ENCODE data around the gene PNPLA8.
"Not testable (repeated sequence)": the region's sequence is repeated elsewhere in the genome, so short reads cannot be mapped to it uniquely, and the experiment has no call there.

Gene PNPLA8

GRCh38 chr7:108548141-108548896 is 22.4 kb upstream of the PNPLA8 start:
- DNase-seq; H3K27me3 ChIP-seq (ENCODE audit: control insufficient read depth in 1 of 2, insufficient read depth in 1 of 2, low read length in 2 of 2); H3K18ac ChIP-seq (ENCODE audit: low read depth in 1 of 2, low read length in 2 of 2); H2BK5ac ChIP-seq (ENCODE audit: low read depth, low read length, poor library complexity, severe bottlenecking); H4K8ac ChIP-seq (ENCODE audit: low read length); H3K4me1 ChIP-seq (ENCODE audit: control insufficient read depth, insufficient read depth, low read depth, low read length); H2BK15ac ChIP-seq (ENCODE audit: low read depth, poor library complexity, severe bottlenecking); H4K91ac ChIP-seq (ENCODE audit: low read length); H3K4me3 ChIP-seq (ENCODE audit: insufficient read depth in 1 of 2, low read depth in 1 of 2, low read length in 2 of 2); H2AK5ac ChIP-seq (ENCODE audit: low read length, severe bottlenecking); H3K4me2 ChIP-seq (ENCODE audit: low read length, poor library complexity, severe bottlenecking); H3K36me3 ChIP-seq (ENCODE audit: control insufficient read depth in 1 of 2, insufficient read depth in 2 of 2, low read depth in 1 of 2, low read length in 2 of 2); H3K9me3 ChIP-seq (ENCODE audit: control insufficient read depth, low read length); H3K9ac ChIP-seq (ENCODE audit: low read length); H2BK120ac ChIP-seq (ENCODE audit: low read depth, low read length); H3K14ac ChIP-seq (ENCODE audit: low read length in 2 of 2); H3K4ac ChIP-seq (ENCODE audit: low read depth in 1 of 2, low read length in 2 of 2); H3K27ac ChIP-seq (ENCODE audit: low read length, poor library complexity, severe bottlenecking); H2AFZ ChIP-seq (ENCODE audit: low read depth, low read length); H2BK12ac ChIP-seq (ENCODE audit: low read length in 2 of 2); H3K23ac ChIP-seq (ENCODE audit: low read length in 2 of 2); H3K79me1 ChIP-seq (replicated peaks; ENCODE audit: low read length, poor library complexity, severe bottlenecking): not testable (repeated sequence)
- WGBS: 86% methylated on average over 1 of the region's 2 CpGs

GRCh38 chr7:108541478-108541877 is 15.5 kb upstream of the PNPLA8 start:
- Histone ChIP-seq H3K14ac (ENCODE audit: low read length in 2 of 2) (no peak overlapping the region), H2BK15ac (ENCODE audit: low read depth, poor library complexity, severe bottlenecking) (no peak overlapping the region), H2AFZ (ENCODE audit: low read depth, low read length) (no peak overlapping the region), H3K27me3 (ENCODE audit: control insufficient read depth in 1 of 2, insufficient read depth in 1 of 2, low read length in 2 of 2) (no peaks in the 10 kb centered on the region), H3K4ac (ENCODE audit: low read depth in 1 of 2, low read length in 2 of 2) (no peak overlapping the region), H2AK5ac (ENCODE audit: low read length, severe bottlenecking) (no peak overlapping the region), H3K18ac (ENCODE audit: low read depth in 1 of 2, low read length in 2 of 2) (no peak overlapping the region), H2BK12ac (ENCODE audit: low read length in 2 of 2) (no peak overlapping the region), H4K91ac (ENCODE audit: low read length) (no peak overlapping the region), H2BK5ac (ENCODE audit: low read depth, low read length, poor library complexity, severe bottlenecking) (no peak overlapping the region), H3K36me3 (ENCODE audit: control insufficient read depth in 1 of 2, insufficient read depth in 2 of 2, low read depth in 1 of 2, low read length in 2 of 2) (no peaks in the 10 kb centered on the region), H4K8ac (ENCODE audit: low read length) (no peak overlapping the region), H3K4me1 (ENCODE audit: control insufficient read depth, insufficient read depth, low read depth, low read length) (no peaks in the 10 kb centered on the region), H3K9me3 (ENCODE audit: control insufficient read depth, low read length) (no peaks in the 10 kb centered on the region), H2BK120ac (ENCODE audit: low read depth, low read length) (no peak overlapping the region), H3K4me2 (ENCODE audit: low read length, poor library complexity, severe bottlenecking) (no peak overlapping the region), H3K9ac (ENCODE audit: low read length) (no peak overlapping the region), H3K79me1 (replicated peaks; ENCODE audit: low read length, poor library complexity, severe bottlenecking) (no peaks in the 10 kb centered on the region), H3K27ac (ENCODE audit: low read length, poor library complexity, severe bottlenecking) (no peak overlapping the region), H3K23ac (ENCODE audit: low read length in 2 of 2) (no peak overlapping the region), H3K4me3 (ENCODE audit: insufficient read depth in 1 of 2, low read depth in 1 of 2, low read length in 2 of 2) (no peak overlapping the region)
- no peak for DNase-seq
- WGBS: 40% methylated on average over 1 of the region's 2 CpGs

GRCh38 chr7:108538685-108539084 is 12.8 kb upstream of the PNPLA8 start:
- not testable (repeated sequence) for H4K91ac ChIP-seq (ENCODE audit: low read length); H3K9ac ChIP-seq (ENCODE audit: low read length); H2AFZ ChIP-seq (ENCODE audit: low read depth, low read length); H2AK5ac ChIP-seq (ENCODE audit: low read length, severe bottlenecking); H3K18ac ChIP-seq (ENCODE audit: low read depth in 1 of 2, low read length in 2 of 2); H3K27ac ChIP-seq (ENCODE audit: low read length, poor library complexity, severe bottlenecking); H3K23ac ChIP-seq (ENCODE audit: low read length in 2 of 2); H3K14ac ChIP-seq (ENCODE audit: low read length in 2 of 2); H3K4me1 ChIP-seq (ENCODE audit: control insufficient read depth, insufficient read depth, low read depth, low read length); H2BK120ac ChIP-seq (ENCODE audit: low read depth, low read length); H3K27me3 ChIP-seq (ENCODE audit: control insufficient read depth in 1 of 2, insufficient read depth in 1 of 2, low read length in 2 of 2); H3K4ac ChIP-seq (ENCODE audit: low read depth in 1 of 2, low read length in 2 of 2); H3K79me1 ChIP-seq (replicated peaks; ENCODE audit: low read length, poor library complexity, severe bottlenecking); H2BK15ac ChIP-seq (ENCODE audit: low read depth, poor library complexity, severe bottlenecking); H3K4me2 ChIP-seq (ENCODE audit: low read length, poor library complexity, severe bottlenecking); H3K4me3 ChIP-seq (ENCODE audit: insufficient read depth in 1 of 2, low read depth in 1 of 2, low read length in 2 of 2); H3K36me3 ChIP-seq (ENCODE audit: control insufficient read depth in 1 of 2, insufficient read depth in 2 of 2, low read depth in 1 of 2, low read length in 2 of 2); H3K9me3 ChIP-seq (ENCODE audit: control insufficient read depth, low read length); H4K8ac ChIP-seq (ENCODE audit: low read length); H2BK5ac ChIP-seq (ENCODE audit: low read depth, low read length, poor library complexity, severe bottlenecking); DNase-seq; H2BK12ac ChIP-seq (ENCODE audit: low read length in 2 of 2)
- 91% methylated on average over 4 of the region's 4 CpGs for WGBS

- not testable (repeated sequence) for H3K27me3 ChIP-seq (ENCODE audit: control insufficient read depth in 1 of 2, insufficient read depth in 1 of 2, low read length in 2 of 2); H2BK12ac ChIP-seq (ENCODE audit: low read length in 2 of 2); H3K4ac ChIP-seq (ENCODE audit: low read depth in 1 of 2, low read length in 2 of 2); H2AK5ac ChIP-seq (ENCODE audit: low read length, severe bottlenecking); H2BK5ac ChIP-seq (ENCODE audit: low read depth, low read length, poor library complexity, severe bottlenecking); H3K23ac ChIP-seq (ENCODE audit: low read length in 2 of 2); H3K4me3 ChIP-seq (ENCODE audit: insufficient read depth in 1 of 2, low read depth in 1 of 2, low read length in 2 of 2); H3K4me1 ChIP-seq (ENCODE audit: control insufficient read depth, insufficient read depth, low read depth, low read length); H3K18ac ChIP-seq (ENCODE audit: low read depth in 1 of 2, low read length in 2 of 2); H3K9ac ChIP-seq (ENCODE audit: low read length); H3K9me3 ChIP-seq (ENCODE audit: control insufficient read depth, low read length); H4K91ac ChIP-seq (ENCODE audit: low read length); H3K27ac ChIP-seq (ENCODE audit: low read length, poor library complexity, severe bottlenecking); H3K36me3 ChIP-seq (ENCODE audit: control insufficient read depth in 1 of 2, insufficient read depth in 2 of 2, low read depth in 1 of 2, low read length in 2 of 2); H2BK120ac ChIP-seq (ENCODE audit: low read depth, low read length); H4K8ac ChIP-seq (ENCODE audit: low read length); H3K79me1 ChIP-seq (replicated peaks; ENCODE audit: low read length, poor library complexity, severe bottlenecking); H3K14ac ChIP-seq (ENCODE audit: low read length in 2 of 2); DNase-seq; H2AFZ ChIP-seq (ENCODE audit: low read depth, low read length); H2BK15ac ChIP-seq (ENCODE audit: low read depth, poor library complexity, severe bottlenecking); H3K4me2 ChIP-seq (ENCODE audit: low read length, poor library complexity, severe bottlenecking)
- 83% methylated on average over 2 of the region's 2 CpGs for WGBS
These were observed 12.3 kb upstream of the PNPLA8 start for GRCh38 chr7:108538236-108538635.
